Measurements from ENCODE around the gene MYO15B.

The MYO15B gene

DNA sequence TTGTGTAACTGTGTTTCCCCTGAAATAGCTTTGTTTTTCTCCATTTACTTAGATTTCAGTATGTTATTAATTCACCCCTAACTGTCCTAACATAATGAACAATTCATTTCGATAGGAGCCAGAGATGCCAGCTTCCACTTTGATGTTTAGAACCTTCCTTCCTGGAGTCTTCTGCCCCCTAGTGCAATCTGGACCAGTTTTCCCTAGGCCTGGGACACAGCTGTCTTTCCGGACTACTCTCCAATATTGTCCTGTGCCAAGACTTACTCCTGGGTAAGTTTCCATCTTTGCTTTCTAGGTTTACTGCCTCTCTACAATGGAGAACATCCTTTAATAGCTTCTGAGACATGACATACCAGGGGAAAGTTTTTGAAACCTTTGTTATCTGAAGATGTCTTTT, 66.6 kb downstream of the MYO15B start:
- Histone ChIP-seq H3K27me3 (ENCODE audit: insufficient read depth, poor library complexity, severe bottlenecking) (no peaks in the 10 kb centered on the region), H3K27ac (replicated peaks) (no peak overlapping the region), H3K4me3 (replicated peaks; ENCODE audit: insufficient read depth, low read length) (no peak overlapping the region)
- no peak for DNase-seq (ENCODE audit: low read depth in 1 of 2, low spot score in 1 of 2)
- TF ChIP-seq CTCF (IDR thresholded peaks at IDR 0.05; ENCODE audit: insufficient read depth, low read length) (no peak), REST (IDR thresholded peaks at IDR 0.05; ENCODE audit: insufficient replicate concordance, low read depth) (no peak), SPI1 (IDR thresholded peaks at IDR 0.05; ENCODE audit: borderline replicate concordance, low read depth) (no peak), POLR2AphosphoS5 (IDR thresholded peaks at IDR 0.05; ENCODE audit: low read depth) (no peak), GABPA (IDR thresholded peaks at IDR 0.05; ENCODE audit: low read depth) (no peak)

GRCh38 chr17:75658237-75658636, 70.6 kb downstream of the MYO15B start:
- Histone ChIP-seq H3K27me3 (ENCODE audit: insufficient read depth, poor library complexity, severe bottlenecking) (no peaks in the 10 kb centered on the region), H3K4me3 (replicated peaks; ENCODE audit: insufficient read depth, low read length) (no peak overlapping the region), H3K27ac (replicated peaks) (no peak overlapping the region)
- no peak for TF ChIP-seq CTCF (IDR thresholded peaks at IDR 0.05; ENCODE audit: insufficient read depth, low read length)
- TF ChIP-seq REST (IDR thresholded peaks at IDR 0.05; ENCODE audit: insufficient replicate concordance, low read depth): no peak
- TF ChIP-seq SPI1 (IDR thresholded peaks at IDR 0.05; ENCODE audit: borderline replicate concordance, low read depth): no peak
- TF ChIP-seq POLR2AphosphoS5 (IDR thresholded peaks at IDR 0.05; ENCODE audit: low read depth): no peak
- TF ChIP-seq GABPA (IDR thresholded peaks at IDR 0.05; ENCODE audit: low read depth): no peak
- no peak for DNase-seq (ENCODE audit: low read depth in 1 of 2, low spot score in 1 of 2)

DNA sequence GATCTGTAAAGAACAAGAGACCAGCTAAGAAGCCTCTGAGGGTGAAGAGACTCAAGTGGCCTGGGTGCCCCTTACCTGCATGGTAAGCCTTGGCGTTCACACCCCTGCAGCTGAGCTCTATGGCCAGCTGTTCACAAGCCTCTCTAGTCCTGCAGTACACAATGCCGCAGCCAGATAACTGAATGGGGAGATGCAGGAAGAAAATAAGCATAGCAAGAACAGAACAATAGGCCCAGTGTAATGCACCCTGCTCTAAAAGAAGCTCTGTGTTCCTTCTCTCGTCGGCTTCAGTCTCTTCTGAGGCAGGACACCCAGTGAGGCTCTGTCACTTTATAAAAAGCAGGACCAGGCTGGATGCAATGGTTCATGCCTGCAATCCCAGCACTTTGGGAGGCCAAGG, 73.9 kb downstream of the MYO15B start:
- TF ChIP-seq CTCF (IDR thresholded peaks at IDR 0.05; ENCODE audit: insufficient read depth, low read length): no peak
- TF ChIP-seq GABPA (IDR thresholded peaks at IDR 0.05; ENCODE audit: low read depth): no peak
- no peak for TF ChIP-seq REST (IDR thresholded peaks at IDR 0.05; ENCODE audit: insufficient replicate concordance, low read depth)
- no peak for TF ChIP-seq POLR2AphosphoS5 (IDR thresholded peaks at IDR 0.05; ENCODE audit: low read depth)
- no peak for TF ChIP-seq SPI1 (IDR thresholded peaks at IDR 0.05; ENCODE audit: borderline replicate concordance, low read depth)
- Histone ChIP-seq H3K27ac (replicated peaks) (no peak overlapping the region), H3K4me3 (replicated peaks; ENCODE audit: insufficient read depth, low read length) (no peak overlapping the region), H3K27me3 (ENCODE audit: insufficient read depth, poor library complexity, severe bottlenecking) (no peaks in the 10 kb centered on the region)
- no peak for DNase-seq (ENCODE audit: low read depth in 1 of 2, low spot score in 1 of 2)
